Lower lobe of right lung (tissue), 2 donors: Measurements from ENCODE around the gene ST3GAL2. TPM values are rescaled to one million over a fixed set of nuclear protein-coding genes. Genes with fewer than 3 reads are reported as not detected.

Source experiments
- ATAC-seq, 2 donors: fragments of 200-7000 bp; cut with Tn5 transposase; one replicate each; pipeline ENCODE4 v1.9.1; 2020 to 2022; ENCODE audit warnings: mild to moderate bottlenecking in 2 of 2, moderate library complexity in 2 of 2
- DNase-seq: peaks from one replicate; pipeline ENCODE4 v3.0.0-alpha.2; 2020
- H3K27ac ChIP-seq: fragments of 200-600 bp; one replicate; pipeline ENCODE4 v1.8.0; 2022
- H3K27me3 ChIP-seq: fragments of 200-600 bp; one replicate; pipeline ENCODE4 v1.8.0; 2022; ENCODE audit warnings: low read depth
- H3K36me3 ChIP-seq: fragments of 200-600 bp; one replicate; pipeline ENCODE4 v1.8.0; 2022; ENCODE audit warnings: mild to moderate bottlenecking
- H3K4me1 ChIP-seq: fragments of 200-600 bp; one replicate; pipeline ENCODE4 v1.8.0; 2022
- H3K4me3 ChIP-seq: fragments of 200-600 bp; one replicate; pipeline ENCODE4 v1.8.0; 2022; ENCODE audit warnings: mild to moderate bottlenecking
- H3K9me3 ChIP-seq: fragments of 200-600 bp; one replicate; pipeline ENCODE4 v1.8.0; 2022
- CTCF ChIP-seq: fragments of 200-600 bp; IDR thresholded peaks from one replicate; pipeline ENCODE4 v1.8.0; 2022; ENCODE audit warnings: antibody characterized with exemption, mild to moderate bottlenecking
- intact Hi-C: fragments of 100-400 bp; cut with DNase I; formaldehyde crosslinking; loops from one replicate; pipeline ENCODE4 v1.11.0; 2022
- long read RNA-seq: library from polyadenylated mRNA; unstranded; transcript quantifications from one replicate; pipeline ENCODE4 v2.0.0, GENCODE V29; 2021
- total RNA-seq: library from RNA; stranded (reverse); fragmentation: NEBNext Ultra II Directional; extraction: Animal tissue kit (Norgen Biotek cat#: 25700); gene quantifications from one replicate; pipeline ENCODE4 v1.2.1, GENCODE V29; 2021
- donor health status: DM: no; HTN: yes; CAD: no; lungs with severe emphysema.

Gene ST3GAL2
- total RNA-seq, result 31.8 TPM
- long read RNA-seq, full-length matches to known transcripts, result 27 of 81 reads
- long read RNA-seq, partial matches to known transcripts, result 5 of 81 reads
- long read RNA-seq, other reads (novel, unspliced or antisense), result 49 of 81 reads

GRCh38 chr16:70438969-70439862 lies at the start of gene ST3GAL2:
TSS of gene ST3GAL2 (minus strand) at chr16:70439100. CDS start at chr16:70398530, 40,570 bp downstream.
- ATAC-seq, result peak; percentile 99
- Histone ChIP-seq H3K4me3 (peak within 1 kb of the TSS; percentile 81), H3K4me1 (peaks cover 27% of the 10 kb centered on the region), H3K9me3 (no peaks in the 10 kb centered on the region), H3K27ac (peak within 1 kb of the TSS; percentile 83), H3K36me3 (no peaks in the 10 kb centered on the region), H3K27me3 (no peaks in the 10 kb centered on the region)
- TF ChIP-seq CTCF, result no peak
- DNase-seq, result peak; percentile 94
- intact Hi-C loops, result no loop called here

GRCh38 chr16:70484867-70485266 lies 46.0 kb upstream of the ST3GAL2 start:
- H3K27ac ChIP-seq, result no peak overlapping the region
- no peak overlapping the region for H3K4me3 ChIP-seq
- H3K4me1 ChIP-seq, result peaks cover under 1% of the 10 kb centered on the region
- peaks cover 95% of the 10 kb centered on the region for H3K36me3 ChIP-seq
- no peaks in the 10 kb centered on the region for H3K9me3 ChIP-seq
- DNase-seq (no peak), ATAC-seq (no peak)
- TF ChIP-seq CTCF, result no peak
- intact Hi-C loops, result no loop called here
- H3K27me3 ChIP-seq, result no peaks in the 10 kb centered on the region

- intact Hi-C loops, result no loop called here
- H3K4me1 ChIP-seq, result peaks cover 14% of the 10 kb centered on the region
- no peak for TF ChIP-seq CTCF
- no peak overlapping the region for H3K4me3 ChIP-seq
- ATAC-seq, result no peak
- peaks cover 95% of the 10 kb centered on the region for H3K36me3 ChIP-seq
- no peak for DNase-seq
- no peaks in the 10 kb centered on the region for H3K9me3 ChIP-seq
- no peaks in the 10 kb centered on the region for H3K27me3 ChIP-seq
- no peak overlapping the region for H3K27ac ChIP-seq
Observed at GRCh38 chr16:70483426-70483825, 44.5 kb upstream of the ST3GAL2 start.

- DNase-seq (no peak), ATAC-seq (no peak)
- no peak for TF ChIP-seq CTCF
- Histone ChIP-seq H3K4me3 (no peak overlapping the region), H3K9me3 (no peaks in the 10 kb centered on the region), H3K27me3 (no peaks in the 10 kb centered on the region), H3K27ac (no peak overlapping the region), H3K4me1 (peaks cover 15% of the 10 kb centered on the region), H3K36me3 (peaks cover 93% of the 10 kb centered on the region)
- intact Hi-C loops, result no loop called here
Observed at GRCh38 chr16:70482624-70483023, 43.7 kb upstream of the ST3GAL2 start.

GRCh38 chr16:70481929-70482536 lies 43.1 kb upstream of the ST3GAL2 start:
- no peak for DNase-seq
- H3K36me3 ChIP-seq, result peaks cover 87% of the 10 kb centered on the region
- no peaks in the 10 kb centered on the region for H3K9me3 ChIP-seq
- no peak for TF ChIP-seq CTCF
- no peak overlapping the region for H3K27ac ChIP-seq
- H3K4me3 ChIP-seq, result no peak overlapping the region
- no peaks in the 10 kb centered on the region for H3K27me3 ChIP-seq
- H3K4me1 ChIP-seq, result peaks cover 17% of the 10 kb centered on the region
- intact Hi-C loops, result no loop called here
- no peak for ATAC-seq
